ENCODE data around the gene KAT2B.

GRCh38 chr3:20051123-20051806 lies 11.0 kb downstream of the KAT2B start:
- TF ChIP-seq CTCF (IDR thresholded peaks at IDR 0.05; ENCODE audit: low read depth, low read length) = no peak
- TF ChIP-seq EZH2phosphoT487 (IDR thresholded peaks at IDR 0.05; ENCODE audit: low read depth) = no peak
